ENCODE data around the gene TRAP1.

TRAP1 gene

DNA sequence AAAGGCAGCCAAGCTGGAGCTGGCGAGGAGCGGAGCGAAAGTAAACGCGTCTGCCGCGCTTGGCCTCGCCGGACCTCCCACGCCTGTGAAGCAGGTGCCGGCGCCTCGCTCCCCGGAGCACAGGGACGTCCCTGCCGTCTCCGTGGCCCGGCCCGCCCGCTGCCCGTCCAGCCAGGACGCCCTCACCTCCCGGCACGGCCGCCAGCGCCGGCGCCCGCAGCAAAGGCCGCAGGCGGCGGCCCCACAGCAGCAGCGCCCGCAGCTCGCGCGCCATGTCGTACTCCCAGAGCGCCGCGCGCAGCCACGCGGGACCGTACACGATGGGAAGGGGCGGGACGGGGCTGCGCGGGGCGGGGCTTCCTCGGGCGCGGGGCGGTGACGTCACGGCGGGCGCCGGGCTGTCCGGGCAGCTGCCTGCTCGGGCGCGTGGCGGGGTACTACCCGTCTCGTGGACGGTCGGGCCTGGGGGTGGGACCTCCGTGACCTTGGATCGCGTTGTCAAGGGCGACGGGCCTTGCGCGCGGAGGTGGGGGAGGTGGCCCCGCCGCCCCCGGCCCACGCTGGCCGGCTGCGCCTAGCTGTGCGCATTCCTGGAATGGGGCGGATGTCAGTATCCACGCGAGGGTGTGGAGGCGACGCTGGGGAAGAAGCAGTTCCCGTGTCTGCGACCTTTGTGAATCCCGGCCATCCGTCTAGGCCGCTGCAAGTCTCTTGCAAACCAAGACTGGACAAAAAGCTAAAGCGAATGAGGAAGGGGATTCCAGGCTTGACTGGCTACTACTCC, at the start of gene TRAP1:
TSS of gene TRAP1 (minus strand) at position 290 of the 784 bp plus-strand sequence. CDS start at position 274, 16 bp downstream.
- peak; percentile 98 for DNase-seq

DNA sequence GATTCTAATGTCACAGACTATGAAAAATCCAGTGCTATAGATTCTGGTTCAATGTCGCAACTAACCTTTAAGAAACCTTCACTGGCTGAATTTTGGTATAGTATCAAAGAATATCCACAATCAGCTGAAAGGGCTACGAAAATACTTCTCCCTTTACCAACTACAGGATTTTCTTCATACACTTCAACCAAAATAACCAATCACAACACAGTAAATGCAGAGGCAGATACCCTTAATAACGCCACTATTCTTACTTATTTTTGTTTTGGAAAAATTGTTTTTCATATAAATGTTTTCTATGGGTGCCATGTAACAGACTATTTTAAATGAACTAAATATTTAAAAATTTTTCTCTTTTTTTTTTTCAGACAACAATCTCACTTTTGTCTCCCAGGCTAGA, 48.9 kb upstream of the TRAP1 start:
- DNase-seq: no peak

DNA sequence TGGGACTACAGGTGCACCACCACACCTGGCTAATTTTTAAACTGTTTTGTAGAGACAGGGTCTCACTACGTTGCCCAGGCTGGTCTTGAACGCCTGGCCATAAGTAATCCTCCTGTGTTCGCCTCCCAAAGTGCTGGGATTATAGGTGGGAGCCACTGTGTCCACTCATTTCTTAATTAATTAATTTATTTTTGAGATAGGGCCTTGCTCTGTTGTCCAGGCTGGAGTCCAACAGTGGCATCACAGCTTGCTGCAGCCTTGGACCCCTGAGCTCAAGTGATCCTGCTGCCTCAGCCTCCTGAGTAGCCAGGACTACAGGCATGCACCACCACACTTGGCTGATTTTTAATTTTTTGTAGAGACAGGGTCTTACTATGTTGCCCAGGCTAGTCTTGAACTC, 47.1 kb upstream of the TRAP1 start:
- DNase-seq: no peak

- DNase-seq: no peak
These were observed 44.9 kb upstream of the TRAP1 start for GRCh38 chr16:3762107-3762750.

- DNase-seq: no peak
These were observed 44.2 kb upstream of the TRAP1 start for GRCh38 chr16:3761375-3762106.

- no peak for DNase-seq
These were observed 43.2 kb upstream of the TRAP1 start for GRCh38 chr16:3760518-3760917.

DNA sequence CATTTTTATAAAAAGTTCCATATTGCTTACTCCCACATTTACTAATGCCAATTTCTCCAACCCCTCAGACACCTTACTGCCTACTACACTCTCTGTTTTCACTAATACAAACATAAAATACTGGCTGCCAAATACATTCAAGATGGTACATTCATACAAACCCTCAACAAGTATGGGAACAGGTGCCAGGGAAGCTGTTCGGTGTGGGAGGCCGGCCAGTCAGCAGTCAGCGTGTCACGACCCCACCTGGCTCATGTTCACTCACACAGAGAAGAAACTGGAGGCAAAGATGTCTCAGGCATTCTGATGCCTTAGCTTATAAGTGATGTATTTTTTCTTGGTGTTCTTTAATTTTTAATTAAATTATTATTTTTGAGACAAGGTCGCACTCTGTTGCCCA, 42.4 kb upstream of the TRAP1 start:
- DNase-seq: no peak

DNA sequence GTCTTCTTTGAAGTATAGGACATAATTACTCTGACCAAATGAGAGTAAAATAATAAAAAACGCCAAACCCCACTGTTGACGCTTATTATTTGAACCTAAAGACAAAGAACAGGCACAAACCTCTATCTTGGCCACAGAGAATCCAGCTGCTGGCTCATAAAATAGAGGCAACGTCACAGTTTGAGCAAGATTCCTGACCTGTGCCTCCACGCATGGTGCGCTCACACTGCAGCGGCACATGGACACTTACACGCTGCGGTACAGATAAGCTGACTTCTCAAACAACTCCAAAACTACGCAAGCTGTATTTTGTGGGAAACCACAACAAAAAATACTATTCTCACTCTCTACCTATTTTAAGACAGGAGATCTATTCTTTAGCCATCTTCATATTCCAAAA, 38.8 kb upstream of the TRAP1 start:
- DNase-seq: no peak

DNA sequence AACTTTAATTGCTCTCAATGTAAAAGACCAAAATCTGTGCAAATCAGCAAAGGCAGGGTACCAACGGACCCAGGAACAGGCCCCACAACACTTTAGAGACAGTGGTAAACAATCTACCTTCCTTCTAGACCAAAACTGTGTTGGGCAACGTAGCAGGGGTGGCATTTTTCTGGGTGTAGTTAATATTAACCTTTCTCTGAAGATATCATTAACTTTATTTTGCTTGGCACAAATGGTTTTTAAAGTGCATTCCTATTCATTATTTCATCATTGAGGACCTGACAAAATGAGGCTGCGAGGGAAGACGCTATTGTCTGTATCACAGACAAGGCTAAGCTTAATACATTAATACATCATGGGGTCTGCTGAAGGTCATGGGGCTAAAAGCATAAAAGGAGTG, 37.9 kb upstream of the TRAP1 start:
- no peak for DNase-seq

DNA sequence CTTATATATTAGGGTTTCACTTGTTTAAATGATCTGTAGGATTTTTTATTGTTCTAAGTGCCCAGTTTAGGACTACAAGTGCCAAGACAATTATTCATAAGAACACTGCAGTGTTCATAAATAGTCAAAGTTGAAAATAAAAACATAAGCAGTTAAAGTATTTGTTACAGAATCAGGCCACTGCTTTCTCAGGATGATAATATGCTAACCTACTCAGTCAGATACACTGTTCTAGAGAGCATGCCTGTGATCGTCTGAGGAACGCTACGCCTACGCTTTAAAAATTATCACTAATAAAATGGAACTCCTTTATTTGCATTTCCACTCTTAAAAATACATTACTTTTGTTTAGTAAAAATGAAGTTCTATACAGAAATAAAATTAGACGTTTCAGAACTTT, 37.4 kb upstream of the TRAP1 start:
- DNase-seq: no peak

GRCh38 chr16:3754081-3754703, 36.9 kb upstream of the TRAP1 start:
- DNase-seq: no peak

GRCh38 chr16:3752984-3753383, 35.7 kb upstream of the TRAP1 start:
- DNase-seq: no peak

DNA sequence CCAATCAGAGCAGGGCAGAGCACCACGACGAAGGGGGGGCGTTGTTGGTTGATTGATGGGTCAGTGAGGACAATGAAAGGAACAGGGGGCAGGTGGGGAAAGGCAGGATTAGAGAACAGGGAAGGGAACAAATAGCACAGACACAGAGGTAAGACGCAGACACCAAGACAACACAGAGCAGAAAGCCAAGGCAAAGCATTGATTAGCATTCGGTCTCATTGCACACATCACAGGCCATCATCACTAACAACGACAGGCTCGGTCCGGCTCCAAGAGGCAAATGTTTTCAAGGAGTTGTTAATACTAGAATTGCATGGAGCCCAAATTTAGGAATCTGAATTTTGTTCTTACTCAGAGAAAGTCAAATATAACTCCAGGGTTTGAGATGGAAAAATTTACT, 34.6 kb upstream of the TRAP1 start:
- DNase-seq: no peak

DNA sequence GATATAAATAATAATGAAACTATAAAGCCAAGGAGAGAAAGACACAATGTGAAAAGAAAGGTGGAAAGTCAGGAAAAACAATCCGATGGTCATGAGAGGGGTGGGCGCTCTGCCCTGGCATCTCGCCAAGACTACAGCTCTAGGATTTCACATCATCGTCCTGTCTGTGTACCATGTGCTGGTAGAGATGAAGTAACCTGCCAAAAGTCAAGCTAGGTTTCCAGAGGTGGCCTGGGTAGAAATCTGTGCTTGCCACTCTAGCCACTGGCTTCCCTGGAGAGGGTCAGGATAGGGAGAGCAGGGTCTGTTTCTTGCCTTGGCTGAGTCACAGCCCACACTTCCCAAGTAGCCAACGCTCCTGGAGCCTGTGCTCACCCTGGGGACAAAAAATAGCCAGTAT, 31.0 kb upstream of the TRAP1 start:
- DNase-seq: no peak

DNA sequence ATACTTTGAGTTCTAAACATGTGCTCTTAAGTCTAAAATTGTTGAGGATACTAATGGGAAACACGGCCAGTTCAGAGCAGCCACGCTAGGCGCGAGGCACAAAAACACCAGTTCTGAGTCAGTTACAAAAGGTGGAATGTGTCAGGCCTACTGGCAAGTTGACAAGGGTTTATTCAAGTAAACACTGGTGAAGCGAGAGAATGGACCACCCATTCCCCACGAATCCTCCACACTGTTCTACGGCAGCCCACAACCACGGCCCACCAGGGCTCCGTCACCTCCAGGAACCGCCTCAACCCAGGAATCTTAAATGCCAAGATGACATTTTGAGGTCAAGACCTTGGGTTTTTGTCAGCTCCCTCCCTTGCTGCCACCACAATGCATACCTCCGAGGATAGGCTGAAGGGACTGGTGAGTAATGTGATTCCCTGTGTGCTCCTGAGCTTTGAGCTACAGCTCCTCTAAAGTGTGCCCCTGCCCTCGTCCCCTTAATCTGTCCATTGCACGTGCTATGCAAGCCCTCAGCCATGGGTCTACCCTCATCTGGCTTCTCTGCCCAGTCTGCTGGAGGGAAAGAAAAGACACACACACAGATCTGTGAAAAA, 28.5 kb upstream of the TRAP1 start:
- no peak for DNase-seq

DNA sequence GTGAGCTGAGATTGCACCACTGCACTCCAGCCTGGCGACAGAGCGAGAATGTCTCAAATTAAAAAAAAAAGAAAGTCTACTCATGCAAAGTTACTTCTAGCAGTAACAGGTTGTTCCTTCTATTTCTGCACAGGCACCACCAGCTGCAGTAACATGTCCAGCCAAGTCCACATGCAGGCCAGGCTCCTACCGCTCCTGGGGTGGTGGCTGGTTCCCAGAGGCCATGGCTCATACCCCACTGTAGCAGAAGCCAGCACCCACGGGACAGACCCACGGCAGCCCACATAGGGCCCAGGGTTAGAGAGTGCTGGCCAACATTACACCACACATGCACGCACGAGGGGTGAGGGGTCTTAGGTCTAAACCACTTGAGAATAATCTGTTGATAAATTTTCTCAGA, 26.7 kb upstream of the TRAP1 start:
- no peak for DNase-seq

GRCh38 chr16:3740934-3741333, 23.6 kb upstream of the TRAP1 start:
- DNase-seq: no peak

GRCh38 chr16:3740186-3740585, 22.9 kb upstream of the TRAP1 start:
- no peak for DNase-seq

DNA sequence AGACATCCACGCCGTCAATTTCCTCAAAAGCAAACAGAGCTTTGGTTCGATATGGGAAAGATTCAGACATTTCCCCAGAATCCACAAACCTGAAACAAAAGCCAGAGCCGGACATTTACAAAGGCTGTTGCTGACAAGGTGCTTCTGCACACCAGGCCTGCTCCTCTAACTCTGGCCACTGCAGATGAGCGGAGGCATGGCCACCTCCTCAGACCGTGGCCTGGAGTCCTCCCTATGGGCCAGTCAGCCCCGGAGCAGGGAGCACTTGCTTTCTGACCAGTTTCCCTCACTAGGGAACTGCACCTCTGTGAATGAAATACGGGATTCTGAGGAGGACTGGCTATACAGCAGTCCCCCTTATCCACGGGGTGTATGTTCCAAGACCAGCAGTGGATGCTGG, 22.3 kb upstream of the TRAP1 start:
- DNase-seq: no peak

GRCh38 chr16:3738541-3738940, 21.2 kb upstream of the TRAP1 start:
- no peak for DNase-seq

DNA sequence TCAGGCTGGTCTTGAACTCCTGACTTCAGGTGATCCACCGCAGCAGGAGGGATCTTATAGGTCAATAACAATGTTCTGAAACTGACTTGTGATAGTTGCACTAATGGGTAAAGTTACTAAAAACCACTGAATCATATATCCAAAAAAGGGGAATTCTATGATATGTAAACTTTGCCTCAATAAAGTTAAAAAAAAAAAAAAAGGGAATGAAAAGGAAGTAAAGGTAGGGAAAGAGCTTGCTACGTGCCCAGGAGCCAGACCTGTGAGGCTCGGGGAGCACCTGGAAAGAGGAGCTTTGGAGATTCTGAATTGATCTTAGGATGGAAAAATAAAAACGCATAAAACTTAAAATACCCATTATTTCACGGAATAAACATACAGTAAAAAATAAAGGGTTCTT, 20.8 kb upstream of the TRAP1 start:
- DNase-seq: no peak

- no peak for DNase-seq
These were observed 19.9 kb upstream of the TRAP1 start for GRCh38 chr16:3737181-3737580.

GRCh38 chr16:3736116-3736515, 18.8 kb upstream of the TRAP1 start:
- no peak for DNase-seq
